Endothelial cell of umbilical vein (primary cell): ENCODE data around the gene CCSAP. TPM values are rescaled to one million over a fixed set of nuclear protein-coding genes. Genes with fewer than 3 reads are reported as not detected.

Experiments
- BruUV-seq: library from RNA; stranded (reverse); fragments of 400-500 nt; replicated peaks from 2 replicates; lab custom pipeline; 2021; lab: Mats Ljungman, UMichigan
- CTCF ChIA-PET: fragments of 300-600, 350-600 bp; sonication (Branson Sonifier 250); formaldehyde crosslinking; loops from one replicate; lab custom pipeline; 2021; ENCODE audit warnings: antibody characterized with exemption, inconsistent platforms; lab: Charles Lee
- POLR2A ChIA-PET: fragments of 300-600, 350-600 bp; sonication (Branson Sonifier 250); formaldehyde crosslinking; loops from one replicate; lab custom pipeline; 2021; ENCODE audit warnings: antibody characterized with exemption, inconsistent platforms; lab: Charles Lee
- DNase-seq: peaks from one replicate; pipeline ENCODE4 v3.0.0-alpha.2; 2011; ENCODE audit warnings: low read depth, low spot score
- FAIRE-seq: peaks from 2 replicates; lab custom pipeline; 2011; peaks lifted over from hg19 to GRCh38; lab: Jason Lieb, UNC
- H2AFZ ChIP-seq: 2 replicates; pipeline ENCODE4 v1.6.0; 2012; ENCODE audit warnings: low read depth, low read length, control low read depth, inconsistent platforms
- H3K27ac ChIP-seq: 2 replicates; pipeline ENCODE4 v1.5.1; 2011; ENCODE audit warnings: low read depth, mild to moderate bottlenecking, control low read depth, low read length, moderate library complexity; ENCODE audit not compliant: insufficient read depth
- H3K27me3 ChIP-seq, 2 experiments: 2 replicates each; pipeline versions ENCODE4 v1.6.0 to v1.6.1; 2011; ENCODE audit warnings: low read length in 2 of 2, mixed read lengths in 1 of 2; ENCODE audit not compliant: control insufficient read depth in 2 of 2, insufficient read depth in 2 of 2
- H3K36me3 ChIP-seq, 2 experiments: 2 replicates in 1 of 2; 3 replicates in 1 of 2; pipeline ENCODE4 v1.5.1; 2011; ENCODE audit warnings: low read length in 2 of 2, mild to moderate bottlenecking in 1 of 2, moderate library complexity in 1 of 2; ENCODE audit not compliant: control insufficient read depth in 2 of 2, insufficient read depth in 2 of 2; ENCODE audit errors: extremely low read depth in 1 of 2
- H3K4me1 ChIP-seq: 3 replicates; pipeline ENCODE4 v1.5.1; 2011; ENCODE audit warnings: mild to moderate bottlenecking, low read length; ENCODE audit not compliant: control insufficient read depth, insufficient read depth; ENCODE audit errors: extremely low read depth
- H3K4me2 ChIP-seq: 2 replicates; pipeline ENCODE4 v1.6.1; 2011; ENCODE audit warnings: low read length, control low read depth, mixed read lengths; ENCODE audit not compliant: insufficient read depth
- H3K4me3 ChIP-seq, 3 experiments: fragments of 200-600 bp in 1 of 3; sonication (generic), shearing (Covaris generic) in 1 of 3; replicated peaks in 1 of 3; 2 replicates each; pipeline ENCODE4 v1.5.1; 2011 to 2016; ENCODE audit warnings: control low read depth in 3 of 3, low read length in 3 of 3, mild to moderate bottlenecking in 2 of 3, inconsistent platforms in 1 of 3, low read depth in 1 of 3, moderate library complexity in 1 of 3; ENCODE audit not compliant: insufficient read depth in 1 of 3
- H3K79me2 ChIP-seq: 2 replicates; pipeline ENCODE4 v1.6.0; 2012; ENCODE audit warnings: low read length, inconsistent platforms; ENCODE audit not compliant: control insufficient read depth, insufficient read depth
- H3K9ac ChIP-seq: replicated peaks from 2 replicates; pipeline ENCODE3; 2011; ENCODE audit warnings: low read length, control low read depth; ENCODE audit not compliant: insufficient read depth; ENCODE audit errors: extremely low read depth
- H3K9me1 ChIP-seq: replicated peaks from 3 replicates; pipeline ENCODE4 v1.6.0; 2011; ENCODE audit warnings: mild to moderate bottlenecking, low read length; ENCODE audit not compliant: control insufficient read depth, insufficient read depth; ENCODE audit errors: extremely low read depth
- H3K9me3 ChIP-seq: replicated peaks from 2 replicates; pipeline ENCODE4 v1.5.1; 2012; ENCODE audit warnings: low read length, inconsistent platforms; ENCODE audit not compliant: control insufficient read depth, insufficient read depth
- H4K20me1 ChIP-seq: replicated peaks from 2 replicates; pipeline ENCODE3; 2011; ENCODE audit warnings: mild to moderate bottlenecking, low read length; ENCODE audit not compliant: control insufficient read depth, insufficient read depth; ENCODE audit errors: extremely low read depth
- EZH2 ChIP-seq: IDR thresholded peaks from 2 replicates; pipeline ENCODE4 v1.6.1; 2012; ENCODE audit warnings: borderline replicate concordance, low read depth, mild to moderate bottlenecking, moderate library complexity, low read length, inconsistent platforms; ENCODE audit not compliant: severe bottlenecking
- FOS ChIP-seq: IDR thresholded peaks from 2 replicates; pipeline ENCODE4 v1.6.1; 2011; ENCODE audit warnings: mild to moderate bottlenecking, low read length, moderate library complexity, borderline replicate concordance; ENCODE audit not compliant: insufficient read depth
- GATA2 ChIP-seq: IDR thresholded peaks from 2 replicates; pipeline ENCODE4 v1.7.0; 2011; ENCODE audit warnings: low read depth, mild to moderate bottlenecking, moderate library complexity, mixed read lengths, low read length; ENCODE audit not compliant: insufficient read length, insufficient read depth
- JUN ChIP-seq: IDR thresholded peaks from 2 replicates; pipeline ENCODE4 v1.6.1; 2011; ENCODE audit warnings: borderline replicate concordance, low read depth; ENCODE audit not compliant: insufficient read length, insufficient read depth
- MAX ChIP-seq: IDR thresholded peaks from 2 replicates; pipeline ENCODE4 v1.6.1; 2011; ENCODE audit not compliant: insufficient read depth, insufficient read length
- MYC ChIP-seq: IDR thresholded peaks from one replicate; pipeline ENCODE4 v1.6.1; 2011; ENCODE audit warnings: mild to moderate bottlenecking, low read depth, low read length
- POLR2A ChIP-seq: IDR thresholded peaks from 2 replicates; pipeline ENCODE4 v1.6.1; 2012; ENCODE audit warnings: low read depth, mild to moderate bottlenecking, control low read depth, low read length
- POLR2AphosphoS5 ChIP-seq: IDR thresholded peaks from 2 replicates; pipeline ENCODE4 v1.6.1; 2012; ENCODE audit warnings: low read depth, mild to moderate bottlenecking, control low read depth, low read length, moderate library complexity; ENCODE audit not compliant: insufficient read depth
- dilution Hi-C: fragments of 300-500 bp; cut with MboI; formaldehyde crosslinking; loops from one replicate; pipeline ENCODE4 v1.15.0; 2019; ENCODE audit warnings: low sequenced_read_pairs; ENCODE audit not compliant: extremely low pct_ligation_motif_present
- intact Hi-C: fragments of 100-400 bp; cut with micrococcal nuclease; formaldehyde crosslinking; loops from one replicate; pipeline ENCODE4 v1.10.0; 2022
- polyA plus RNA-seq, 4 experiments: library from polyadenylated mRNA; depleted of rRNA in 3 of 4; stranded (reverse) in 3 of 4; unstranded in 1 of 4; fragments of >200 nt; gene quantifications; 2 replicates each; pipeline versions ENCODE4 v1.2.1 to v1.2.3, GENCODE V29; 2011 to 2012; ENCODE audit warnings: missing spikeins in 1 of 4
- total RNA-seq: library from RNA; stranded (reverse); gene quantifications from 2 replicates; pipeline ENCODE4 v1.2.3, GENCODE V29; 2021
- TF ChIP-seq, protein P1 (sequence below), 2 donors: IDR thresholded peaks; 1 replicate in 1 of 2; 2 replicates in 1 of 2; pipeline ENCODE4 v1.5.1; 2011; ENCODE audit warnings: low read length in 2 of 2, mild to moderate bottlenecking in 2 of 2, moderate library complexity in 2 of 2, control low read depth in 1 of 2, inconsistent platforms in 1 of 2, low read depth in 1 of 2; ENCODE audit not compliant: insufficient read depth in 1 of 2; ENCODE audit errors: extremely low read depth in 1 of 2

Gene CCSAP
- total and polyA plus RNA-seq, 2 donors (not counting 3 experiments of a cell fraction or from before 2014, with no cell fraction given) = 1.3 to 5.7 TPM

DNA sequence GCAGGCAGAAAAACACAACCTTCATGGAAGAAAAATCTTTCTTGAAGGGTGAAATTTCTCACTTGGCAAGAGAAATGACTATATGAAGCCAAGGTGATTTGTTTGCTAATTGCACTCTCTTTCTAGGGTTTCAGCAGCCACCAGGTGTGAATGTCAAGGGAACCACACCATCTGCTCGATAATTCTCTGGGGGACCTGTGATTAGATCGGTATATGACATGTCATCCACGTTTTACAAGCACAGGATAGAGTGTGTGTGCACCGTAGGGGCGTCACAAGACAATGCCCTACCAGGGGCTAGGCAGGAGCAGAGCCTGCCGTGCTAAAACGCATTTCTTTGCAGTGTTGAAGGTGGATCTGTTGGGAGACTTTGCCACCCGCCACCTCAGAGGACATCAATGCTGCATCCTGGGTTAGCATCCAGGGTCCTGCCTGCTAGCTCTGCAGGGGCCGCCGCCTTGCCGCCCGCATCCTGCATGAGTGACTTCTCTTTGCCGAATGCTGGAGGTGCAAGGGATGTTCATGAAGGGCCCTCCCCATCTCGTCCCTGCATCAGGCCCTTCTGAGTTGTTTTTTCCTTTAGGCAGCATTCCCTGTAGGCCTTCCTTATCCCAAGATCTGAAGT, 37.8 kb upstream of the CCSAP start:
- Histone ChIP-seq H3K9me1 (no peaks in the 10 kb centered on the region), H3K27me3 (no peaks in the 10 kb centered on the region), H3K79me2 (no peaks in the 10 kb centered on the region), H2AFZ (no peak overlapping the region), H3K4me2 (no peak overlapping the region), H3K4me3 (no peak overlapping the region), H4K20me1 (no peaks in the 10 kb centered on the region), H3K36me3 (no peaks in the 10 kb centered on the region), H3K27ac (no peak overlapping the region), H3K9me3 (no peaks in the 10 kb centered on the region), H3K9ac (no peak overlapping the region), H3K4me1 (no peaks in the 10 kb centered on the region)
- TF ChIP-seq MYC = no peak
- no peak for TF ChIP-seq POLR2AphosphoS5
- TF ChIP-seq POLR2A = no peak
- no peak for TF ChIP-seq GATA2
- no TSS peak for BruUV-seq
- DNase-seq = no peak
- intact Hi-C loops (no loop called here), dilution Hi-C loops (no loop called here)
- FAIRE-seq = no peak
- ChIA-PET POLR2A (no interaction called here), CTCF (no interaction called here)

DNA sequence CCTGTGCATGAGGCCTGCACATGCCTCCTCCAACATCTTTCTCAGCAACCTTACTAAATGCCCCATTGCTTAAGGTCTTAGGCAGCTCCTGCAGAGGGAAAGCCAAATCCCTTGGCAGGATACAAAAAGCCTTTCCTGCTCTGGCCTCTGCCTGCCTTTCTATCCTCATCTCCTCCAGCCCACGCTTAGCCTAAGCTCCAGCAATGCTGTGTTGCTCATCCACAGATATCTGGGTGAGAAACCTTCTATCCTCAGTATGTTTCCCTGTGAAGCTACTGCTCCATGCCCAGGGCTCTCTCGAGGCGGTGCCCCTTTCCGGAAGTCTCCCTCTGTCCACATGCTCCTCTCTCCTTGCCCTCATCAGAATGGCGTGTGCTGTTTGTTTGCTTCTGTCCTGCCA, 37.0 kb upstream of the CCSAP start:
- Histone ChIP-seq H3K4me3 (no peak overlapping the region), H3K9me1 (no peaks in the 10 kb centered on the region), H3K79me2 (no peaks in the 10 kb centered on the region), H3K36me3 (no peaks in the 10 kb centered on the region), H3K27ac (no peak overlapping the region), H3K4me2 (no peak overlapping the region), H2AFZ (no peak overlapping the region), H3K9me3 (no peaks in the 10 kb centered on the region), H3K27me3 (no peaks in the 10 kb centered on the region), H3K4me1 (no peaks in the 10 kb centered on the region), H4K20me1 (no peaks in the 10 kb centered on the region), H3K9ac (no peak overlapping the region)
- FAIRE-seq (no peak), DNase-seq (no peak)
- TF ChIP-seq MAX (no peak), JUN (no peak), EZH2 (no peak), FOS (no peak), MYC (no peak), POLR2A (no peak), GATA2 (no peak), POLR2AphosphoS5 (no peak)
- TF ChIP-seq, protein P1, sequence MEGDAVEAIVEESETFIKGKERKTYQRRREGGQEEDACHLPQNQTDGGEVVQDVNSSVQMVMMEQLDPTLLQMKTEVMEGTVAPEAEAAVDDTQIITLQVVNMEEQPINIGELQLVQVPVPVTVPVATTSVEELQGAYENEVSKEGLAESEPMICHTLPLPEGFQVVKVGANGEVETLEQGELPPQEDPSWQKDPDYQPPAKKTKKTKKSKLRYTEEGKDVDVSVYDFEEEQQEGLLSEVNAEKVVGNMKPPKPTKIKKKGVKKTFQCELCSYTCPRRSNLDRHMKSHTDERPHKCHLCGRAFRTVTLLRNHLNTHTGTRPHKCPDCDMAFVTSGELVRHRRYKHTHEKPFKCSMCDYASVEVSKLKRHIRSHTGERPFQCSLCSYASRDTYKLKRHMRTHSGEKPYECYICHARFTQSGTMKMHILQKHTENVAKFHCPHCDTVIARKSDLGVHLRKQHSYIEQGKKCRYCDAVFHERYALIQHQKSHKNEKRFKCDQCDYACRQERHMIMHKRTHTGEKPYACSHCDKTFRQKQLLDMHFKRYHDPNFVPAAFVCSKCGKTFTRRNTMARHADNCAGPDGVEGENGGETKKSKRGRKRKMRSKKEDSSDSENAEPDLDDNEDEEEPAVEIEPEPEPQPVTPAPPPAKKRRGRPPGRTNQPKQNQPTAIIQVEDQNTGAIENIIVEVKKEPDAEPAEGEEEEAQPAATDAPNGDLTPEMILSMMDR (IDR thresholded peaks at IDR 0.05; ENCODE audit: extremely low read depth in 1 of 2, insufficient read depth in 1 of 2, low read depth in 1 of 2, low read length in 2 of 2) = no peak
- no TSS peak for BruUV-seq
- ChIA-PET CTCF (no interaction called here), POLR2A (no interaction called here)
- intact Hi-C loops (no loop called here), dilution Hi-C loops (no loop called here)
